Neuronal stem cell (in vitro differentiated cells): Measurements from ENCODE around the gene KIAA0586.

ENCODE experiments used
- DNase-seq: peaks from one replicate; pipeline ENCODE4 v3.0.0-alpha.2; 2013; ENCODE audit warnings: low spot score
- H2AFZ ChIP-seq: one replicate; pipeline ENCODE4 v1.6.1; 2013; ENCODE audit warnings: mild to moderate bottlenecking, low read length, inconsistent platforms
- H2AK5ac ChIP-seq: 2 replicates; pipeline ENCODE4 v1.6.1; 2013; ENCODE audit warnings: low read depth, mild to moderate bottlenecking, inconsistent platforms, low read length, moderate library complexity, mixed read lengths
- H2BK120ac ChIP-seq: 2 replicates; pipeline ENCODE4 v1.6.1; 2013; ENCODE audit warnings: low read depth, mild to moderate bottlenecking, inconsistent platforms, low read length, moderate library complexity, mixed read lengths
- H2BK12ac ChIP-seq: one replicate; pipeline ENCODE4 v1.6.1; 2013; ENCODE audit warnings: low read length, inconsistent platforms
- H2BK15ac ChIP-seq: 2 replicates; pipeline ENCODE4 v1.6.1; 2013; ENCODE audit warnings: mild to moderate bottlenecking, low read length, inconsistent platforms, mixed read lengths
- H2BK5ac ChIP-seq: one replicate; pipeline ENCODE4 v1.6.1; 2013; ENCODE audit warnings: inconsistent platforms, mild to moderate bottlenecking, low read length, moderate library complexity
- H3K14ac ChIP-seq: one replicate; pipeline ENCODE4 v1.6.1; 2013; ENCODE audit warnings: low read length, inconsistent platforms
- H3K18ac ChIP-seq: 2 replicates; pipeline ENCODE4 v1.6.1; 2013; ENCODE audit warnings: low read length, inconsistent platforms
- H3K23ac ChIP-seq: 2 replicates; pipeline ENCODE4 v1.6.1; 2013; ENCODE audit warnings: low read depth, mild to moderate bottlenecking, mixed read lengths, low read length, inconsistent platforms; ENCODE audit not compliant: poor library complexity
- H3K27ac ChIP-seq: replicated peaks from 3 replicates; pipeline ENCODE4 v1.5.1; 2013; ENCODE audit warnings: low read length, inconsistent platforms
- H3K27me3 ChIP-seq, 3 experiments: 2 replicates each; pipeline ENCODE4 v1.6.1; 2013; ENCODE audit warnings: low read length in 3 of 3, mild to moderate bottlenecking in 2 of 3, inconsistent platforms in 1 of 3, low read depth in 1 of 3, mixed read lengths in 1 of 3, moderate library complexity in 1 of 3; ENCODE audit not compliant: control insufficient read depth in 3 of 3, insufficient read depth in 3 of 3
- H3K36me3 ChIP-seq, 2 donors: replicated peaks in 1 of 2; 2 replicates each; pipeline ENCODE4 v1.6.1; 2013; ENCODE audit warnings: low read length in 2 of 2; ENCODE audit not compliant: control insufficient read depth in 2 of 2, insufficient read depth in 2 of 2
- H3K4ac ChIP-seq: 2 replicates; pipeline ENCODE4 v1.6.1; 2013; ENCODE audit warnings: inconsistent platforms, mild to moderate bottlenecking, low read length, moderate library complexity
- H3K4me1 ChIP-seq, 2 donors: 1 replicate in 1 of 2; 2 replicates in 1 of 2; pipeline ENCODE4 v1.6.1; 2013; ENCODE audit warnings: low read length in 2 of 2, low read depth in 1 of 2; ENCODE audit not compliant: control insufficient read depth in 2 of 2, insufficient read depth in 1 of 2
- H3K4me2 ChIP-seq: one replicate; pipeline ENCODE4 v1.6.1; 2013; ENCODE audit warnings: mild to moderate bottlenecking, low read length, inconsistent platforms; ENCODE audit not compliant: insufficient read depth, poor library complexity, severe bottlenecking
- H3K4me3 ChIP-seq, 2 donors: 2 replicates each; pipeline ENCODE4 v1.5.1; 2013; ENCODE audit warnings: low read length in 2 of 2, mild to moderate bottlenecking in 2 of 2, inconsistent platforms in 1 of 2, moderate library complexity in 1 of 2
- H3K79me1 ChIP-seq: one replicate; pipeline ENCODE4 v1.6.1; 2013; ENCODE audit warnings: low read depth, mild to moderate bottlenecking, inconsistent platforms, low read length, moderate library complexity
- H3K9ac ChIP-seq: one replicate; pipeline ENCODE4 v1.6.1; 2013; ENCODE audit warnings: mild to moderate bottlenecking, low read depth, low read length, inconsistent platforms; ENCODE audit not compliant: poor library complexity
- H3K9me3 ChIP-seq, 2 donors: replicated peaks in 1 of 2; 2 replicates each; pipeline versions ENCODE3 to v1.6.1; 2013; ENCODE audit warnings: low read length in 2 of 2, mild to moderate bottlenecking in 2 of 2, inconsistent platforms in 1 of 2, low read depth in 1 of 2, mixed read lengths in 1 of 2, moderate library complexity in 1 of 2; ENCODE audit not compliant: control insufficient read depth in 2 of 2, insufficient read depth in 1 of 2
- H4K8ac ChIP-seq: one replicate; pipeline ENCODE4 v1.6.1; 2013; ENCODE audit warnings: low read depth, mild to moderate bottlenecking, inconsistent platforms, low read length, moderate library complexity
- H4K91ac ChIP-seq: one replicate; pipeline ENCODE4 v1.6.1; 2013; ENCODE audit warnings: low read length, low read depth, mild to moderate bottlenecking, inconsistent platforms; ENCODE audit not compliant: poor library complexity
- WGBS, 2 donors: extraction: QIAGEN DNeasy Blood & Tissue Kit; methylation state at CpG; one replicate each; pipeline ENCODE4 v1.1.7; 2013; ENCODE audit warnings: missing lambda C conversion rate in 2 of 2, mixed read lengths in 1 of 2; ENCODE audit not compliant: insufficient read length in 2 of 2, insufficient replicate concordance in 1 of 2; ENCODE audit errors: extremely low coverage in 2 of 2; 5-methylcytosine and 5-hydroxymethylcytosine counted together

The KIAA0586 gene

GRCh38 chr14:58565832-58566231 is 138.3 kb downstream of the KIAA0586 start:
- no peak overlapping the region for H3K4me3 ChIP-seq
- H2BK12ac ChIP-seq, result no peak overlapping the region
- no peaks in the 10 kb centered on the region for H3K9me3 ChIP-seq
- no peak overlapping the region for H2AK5ac ChIP-seq
- H3K23ac ChIP-seq, result no peak overlapping the region
- no peaks in the 10 kb centered on the region for H3K36me3 ChIP-seq
- H3K4me1 ChIP-seq, result peaks cover 2 to 3% of the 10 kb centered on the region in 2 donors
- H3K14ac ChIP-seq, result no peak overlapping the region
- no peak overlapping the region for H4K91ac ChIP-seq
- no peak overlapping the region for H2AFZ ChIP-seq
- no peak overlapping the region for H3K4ac ChIP-seq
- DNase-seq, result no peak
- H2BK5ac ChIP-seq, result no peak overlapping the region
- H4K8ac ChIP-seq, result no peak overlapping the region
- H2BK120ac ChIP-seq, result no peak overlapping the region
- WGBS, 2 donors, result no CpG with 5 or more reads among the region's 4 CpGs
- no peak overlapping the region for H2BK15ac ChIP-seq
- H3K27ac ChIP-seq, result no peak overlapping the region
- no peak overlapping the region for H3K9ac ChIP-seq
- H3K4me2 ChIP-seq, result no peak overlapping the region
- H3K27me3 ChIP-seq, result no peaks in the 10 kb centered on the region
- no peak overlapping the region for H3K18ac ChIP-seq
- H3K79me1 ChIP-seq, result no peaks in the 10 kb centered on the region

- Histone ChIP-seq H3K23ac (no peak overlapping the region), H2AK5ac (no peak overlapping the region), H3K14ac (no peak overlapping the region), H3K4me3 (no peak overlapping the region), H3K4me2 (no peak overlapping the region), H3K27me3 (no peaks in the 10 kb centered on the region), H3K9me3 (no peaks in the 10 kb centered on the region), H2AFZ (no peak overlapping the region), H2BK12ac (no peak overlapping the region), H2BK120ac (no peak overlapping the region), H3K4ac (no peak overlapping the region), H2BK5ac (no peak overlapping the region), H3K18ac (no peak overlapping the region), H3K27ac (no peak overlapping the region), H3K79me1 (no peaks in the 10 kb centered on the region), H3K4me1 (peaks cover 2 to 3% of the 10 kb centered on the region in 2 donors), H2BK15ac (no peak overlapping the region), H4K8ac (no peak overlapping the region), H4K91ac (no peak overlapping the region), H3K36me3 (no peaks in the 10 kb centered on the region), H3K9ac (no peak overlapping the region)
- no peak for DNase-seq
- WGBS, 2 donors, result no CpG with 5 or more reads among the region's 3 CpGs
Observed at GRCh38 chr14:58566979-58567378, 139.5 kb downstream of the KIAA0586 start.

- Histone ChIP-seq H2BK120ac (no peak overlapping the region), H3K4ac (no peak overlapping the region), H3K9ac (no peak overlapping the region), H3K23ac (no peak overlapping the region), H2AK5ac (no peak overlapping the region), H2AFZ (no peak overlapping the region), H2BK12ac (no peak overlapping the region), H3K4me2 (no peak overlapping the region), H2BK5ac (no peak overlapping the region), H4K91ac (no peak overlapping the region), H3K4me3 (no peak overlapping the region), H3K4me1 (peaks cover 2 to 3% of the 10 kb centered on the region in 2 donors), H3K27me3 (no peaks in the 10 kb centered on the region), H3K79me1 (no peaks in the 10 kb centered on the region), H3K14ac (no peak overlapping the region), H4K8ac (no peak overlapping the region), H3K36me3 (no peaks in the 10 kb centered on the region), H3K9me3 (no peaks in the 10 kb centered on the region), H3K18ac (no peak overlapping the region), H2BK15ac (no peak overlapping the region), H3K27ac (no peak overlapping the region)
- DNase-seq, result no peak
- no CpG with 5 or more reads among the region's 3 CpGs for WGBS, 2 donors
Observed at GRCh38 chr14:58568322-58568721, 140.8 kb downstream of the KIAA0586 start.

- no peak for DNase-seq
- no peak overlapping the region for H4K91ac ChIP-seq
- no peak overlapping the region for H3K14ac ChIP-seq
- no CpG with 5 or more reads among the region's 7 CpGs for WGBS, 2 donors
- H2BK15ac ChIP-seq, result no peak overlapping the region
- H2AFZ ChIP-seq, result no peak overlapping the region
- H3K4ac ChIP-seq, result no peak overlapping the region
- H3K27ac ChIP-seq, result no peak overlapping the region
- H3K4me3 ChIP-seq, result no peak overlapping the region
- no peak overlapping the region for H2BK12ac ChIP-seq
- no peak overlapping the region for H2BK5ac ChIP-seq
- no peak overlapping the region for H4K8ac ChIP-seq
- no peak overlapping the region for H3K18ac ChIP-seq
- no peaks in the 10 kb centered on the region for H3K79me1 ChIP-seq
- no peak overlapping the region for H3K4me2 ChIP-seq
- no peak overlapping the region for H3K23ac ChIP-seq
- peaks cover 0 to under 1% of the 10 kb centered on the region in 2 donors for H3K4me1 ChIP-seq
- no peaks in the 10 kb centered on the region for H3K36me3 ChIP-seq
- no peak overlapping the region for H3K9ac ChIP-seq
- no peaks in the 10 kb centered on the region for H3K27me3 ChIP-seq
- H2BK120ac ChIP-seq, result no peak overlapping the region
- no peak overlapping the region for H2AK5ac ChIP-seq
- no peaks in the 10 kb centered on the region for H3K9me3 ChIP-seq
Observed at GRCh38 chr14:58571256-58571655, 143.7 kb downstream of the KIAA0586 start.
